Naive thymus-derived CD8-positive, alpha-beta T cell (primary cell): ENCODE results near the gene SCAANT1. TPM values are rescaled to one million over a fixed set of nuclear protein-coding genes. Genes with fewer than 3 reads are reported as not detected.

Source experiments
- ATAC-seq, 2 donors: fragments of 150-1000 bp; cut with Tn5 transposase in 1 of 2; sonication (Bioruptor Pico), chemical (Tn5 transposase) in 1 of 2; 1 replicate in 1 of 2; 2 replicates in 1 of 2; pipeline ENCODE4 v1.10.0; 2021; ENCODE audit warnings: mild to moderate bottlenecking in 2 of 2, moderate library complexity in 2 of 2
- POLR2A ChIA-PET: fragments of 350-600 bp; sonication (Branson Sonifier 250); formaldehyde crosslinking; loops from one replicate; lab custom pipeline; 2021; ENCODE audit warnings: antibody characterized with exemption; lab: Charles Lee
- DNase-seq, 10 donors: peaks; one replicate each; pipeline versions ENCODE4 v3.0.0 to v3.0.0-alpha.2; 2020 to 2022
- H3K27ac Mint-ChIP-seq, 10 donors: one replicate each; pipeline ENCODE4 v1.8.0; 2020 to 2022; ENCODE audit warnings: mild to moderate bottlenecking in 10 of 10, mixed read lengths in 10 of 10, moderate library complexity in 4 of 10, inconsistent platforms in 1 of 10
- H3K27me3 Mint-ChIP-seq, 5 donors: one replicate each; pipeline ENCODE4 v1.8.0; 2021 to 2022; ENCODE audit warnings: mixed read lengths in 5 of 5
- H3K36me3 Mint-ChIP-seq, 3 donors: one replicate each; pipeline ENCODE4 v1.8.0; 2020 to 2022; ENCODE audit warnings: mixed read lengths in 3 of 3, mild to moderate bottlenecking in 2 of 3, inconsistent platforms in 1 of 3
- H3K4me1 Mint-ChIP-seq, 4 donors: one replicate each; pipeline ENCODE4 v1.8.0; 2021 to 2022; ENCODE audit warnings: mixed read lengths in 4 of 4
- H3K4me3 Mint-ChIP-seq, 10 donors: one replicate each; pipeline ENCODE4 v1.8.0; 2020 to 2022; ENCODE audit warnings: mild to moderate bottlenecking in 10 of 10, mixed read lengths in 10 of 10, moderate library complexity in 6 of 10, inconsistent platforms in 1 of 10
- H3K9me3 Mint-ChIP-seq, 9 donors: one replicate each; pipeline ENCODE4 v1.8.0; 2020 to 2022; ENCODE audit warnings: mixed read lengths in 9 of 9, mild to moderate bottlenecking in 3 of 9, inconsistent platforms in 1 of 9, moderate library complexity in 1 of 9
- polyA plus RNA-seq, 3 donors: library from polyadenylated mRNA; unstranded; fragments of 300-500 nt; fragmentation: Illumina TruSeq; gene quantifications; one replicate each; pipeline ENCODE4 v1.2.3, GENCODE V29; 2021
- total RNA-seq, 8 experiments: library from RNA in 2 of 8; stranded (reverse) in 2 of 8; gene quantifications; one replicate each; pipeline ENCODE4 v1.2.3 and lab custom pipeline; 2021 to 2026

Gene SCAANT1
- total RNA-seq (1 to 10 TPM in 1 of 2 experiments, not detected in 1; 2.9 TPM), polyA plus RNA-seq (not detected), total RNA-seq (lab: John Stamatoyannopoulos, UW) (0 to 0.57 (median 0.03) reads per million in 6 experiments)

- Mint-ChIP-seq H3K4me3 (peak within 1 kb of the TSS; percentile 87 to 94 (median 92)), H3K4me1 (peaks cover 9 to 49% (median 34%) of the 10 kb centered on the region in 4 donors), H3K9me3 (no peaks in the 10 kb centered on the region)
These were observed at the start of gene SCAANT1 for GRCh38 chr3:63911873-63912767. TSS of gene SCAANT1 (minus strand) at chr3:63912383.

GRCh38 chr3:63961891-63962290 lies 49.7 kb upstream of the SCAANT1 start:
- H3K4me3 Mint-ChIP-seq: no peak overlapping the region
- H3K4me1 Mint-ChIP-seq: peaks cover 11 to 47% (median 34%) of the 10 kb centered on the region in 4 donors
- DNase-seq (peak in 5 of 10 donors; percentile 14 to 72 (median 68)), ATAC-seq (peak; percentile 95 to 98)
- no peaks in the 10 kb centered on the region for H3K27me3 Mint-ChIP-seq
- no peaks in the 10 kb centered on the region for H3K9me3 Mint-ChIP-seq
- POLR2A ChIA-PET: interaction anchor here (1.1 to 3.2 kb wide), 3 partner anchors 16 to 62 kb away, joined by 7 to 22 read pairs (median 7); no protein-coding TSS in a partner anchor
- H3K27ac Mint-ChIP-seq: peak overlapping the region in 6 of 10 donors; percentile 31 to 71 (median 50)
- peaks cover 0 to 1% (median 0%) of the 10 kb centered on the region in 3 donors for H3K36me3 Mint-ChIP-seq

More at GRCh38 chr3:63911873-63912767, at the start of gene SCAANT1:
- DNase-seq: peak; percentile 69 to 91 (median 82)
- POLR2A ChIA-PET: interaction anchor here (0.9 to 2.0 kb wide), 7 partner anchors 18 to 111 kb away, joined by 3 to 28 read pairs (median 4); partner anchors contain the start of genes ATXN7, PSMD6 and THOC7
- peak; percentile 68 to 74 for ATAC-seq
- peak within 1 kb of the TSS; percentile 79 to 98 (median 96) for H3K27ac Mint-ChIP-seq
- peaks cover 0 to 21% (median 7%) of the 10 kb centered on the region in 3 donors for H3K36me3 Mint-ChIP-seq
- no peaks in the 10 kb centered on the region for H3K27me3 Mint-ChIP-seq

- no peaks in the 10 kb centered on the region for H3K9me3 Mint-ChIP-seq
- peaks cover 0 to 8% (median 0%) of the 10 kb centered on the region in 3 donors for H3K36me3 Mint-ChIP-seq
- H3K4me1 Mint-ChIP-seq: peaks cover 10 to 37% (median 25%) of the 10 kb centered on the region in 4 donors
- H3K27ac Mint-ChIP-seq: peak overlapping the region; percentile 29 to 89 (median 66)
- peak overlapping the region in 6 of 10 donors; percentile 2 to 58 (median 12) for H3K4me3 Mint-ChIP-seq
- ATAC-seq (peak in 1 of 2 donors; percentile 23), DNase-seq (no peak)
- POLR2A ChIA-PET: interaction anchor here (0.7 to 1.0 kb wide), 2 partner anchors 33 to 45 kb away, joined by 3 to 4 read pairs; no protein-coding TSS in a partner anchor
- no peaks in the 10 kb centered on the region for H3K27me3 Mint-ChIP-seq
These were observed 48.0 kb upstream of the SCAANT1 start for GRCh38 chr3:63960048-63960711.

GRCh38 chr3:63959146-63959545 lies 47.0 kb upstream of the SCAANT1 start:
- DNase-seq (no peak), ATAC-seq (no peak)
- peaks cover 0 to 17% (median 0%) of the 10 kb centered on the region in 3 donors for H3K36me3 Mint-ChIP-seq
- POLR2A ChIA-PET: interaction anchor here (0.6 kb wide), 1 partner anchor 72 kb away, joined by 3 read pairs; no protein-coding TSS in a partner anchor
- no peaks in the 10 kb centered on the region for H3K9me3 Mint-ChIP-seq
- no peaks in the 10 kb centered on the region for H3K27me3 Mint-ChIP-seq
- no peak overlapping the region for H3K4me3 Mint-ChIP-seq
- H3K27ac Mint-ChIP-seq: peak overlapping the region in 8 of 10 donors; percentile 11 to 74 (median 42)
- peaks cover 13 to 38% (median 26%) of the 10 kb centered on the region in 4 donors for H3K4me1 Mint-ChIP-seq

- H3K4me3 Mint-ChIP-seq: no peak overlapping the region
- H3K4me1 Mint-ChIP-seq: peaks cover 20 to 38% (median 30%) of the 10 kb centered on the region in 4 donors
- ATAC-seq: no peak
- POLR2A ChIA-PET: no interaction called here
- no peak for DNase-seq
- peaks cover 0 to 31% (median 3%) of the 10 kb centered on the region in 3 donors for H3K36me3 Mint-ChIP-seq
- no peaks in the 10 kb centered on the region for H3K9me3 Mint-ChIP-seq
- peak overlapping the region in 2 of 10 donors; percentile 9 to 45 for H3K27ac Mint-ChIP-seq
- H3K27me3 Mint-ChIP-seq: no peaks in the 10 kb centered on the region
These were observed 43.8 kb upstream of the SCAANT1 start for GRCh38 chr3:63955830-63956545.

GRCh38 chr3:63955036-63955650 lies 43.0 kb upstream of the SCAANT1 start:
- POLR2A ChIA-PET: no interaction called here
- H3K27me3 Mint-ChIP-seq: no peaks in the 10 kb centered on the region
- H3K4me3 Mint-ChIP-seq: peak overlapping the region in 1 of 10 donors; percentile 16
- H3K36me3 Mint-ChIP-seq: peaks cover 0 to 31% (median 3%) of the 10 kb centered on the region in 3 donors
- H3K27ac Mint-ChIP-seq: peak overlapping the region in 6 of 10 donors; percentile 38 to 93 (median 52)
- no peaks in the 10 kb centered on the region for H3K9me3 Mint-ChIP-seq
- H3K4me1 Mint-ChIP-seq: peaks cover 16 to 40% (median 29%) of the 10 kb centered on the region in 4 donors
- DNase-seq: no peak
- ATAC-seq: no peak

- Mint-ChIP-seq H3K4me1 (peaks cover 11 to 42% (median 27%) of the 10 kb centered on the region in 4 donors), H3K9me3 (no peaks in the 10 kb centered on the region), H3K27ac (peak overlapping the region in 4 of 10 donors; percentile 22 to 58 (median 36)), H3K36me3 (peaks cover 0 to 31% (median 3%) of the 10 kb centered on the region in 3 donors), H3K27me3 (no peaks in the 10 kb centered on the region), H3K4me3 (no peak overlapping the region)
- POLR2A ChIA-PET: no interaction called here
- ATAC-seq: no peak
- DNase-seq: no peak
These were observed 42.0 kb upstream of the SCAANT1 start for GRCh38 chr3:63954182-63954581.

GRCh38 chr3:63952248-63952594 lies 40.0 kb upstream of the SCAANT1 start:
- Mint-ChIP-seq H3K9me3 (no peaks in the 10 kb centered on the region), H3K4me3 (peak overlapping the region in 1 of 10 donors; percentile 22), H3K27ac (peak overlapping the region in 4 of 10 donors; percentile 3 to 67 (median 49)), H3K4me1 (peaks cover 20 to 46% (median 38%) of the 10 kb centered on the region in 4 donors), H3K36me3 (peaks cover 0 to 32% (median 3%) of the 10 kb centered on the region in 3 donors), H3K27me3 (no peaks in the 10 kb centered on the region)
- ATAC-seq (no peak), DNase-seq (no peak)
- POLR2A ChIA-PET: no interaction called here

- Mint-ChIP-seq H3K4me1 (peaks cover 24 to 48% (median 42%) of the 10 kb centered on the region in 4 donors), H3K4me3 (peak overlapping the region in 6 of 10 donors; percentile 15 to 47 (median 34)), H3K27me3 (no peaks in the 10 kb centered on the region), H3K9me3 (no peaks in the 10 kb centered on the region), H3K27ac (peak overlapping the region in 8 of 10 donors; percentile 9 to 72 (median 43)), H3K36me3 (peaks cover 0 to 30% (median 3%) of the 10 kb centered on the region in 3 donors)
- DNase-seq (no peak), ATAC-seq (no peak)
- POLR2A ChIA-PET: interaction anchor here (0.7 kb wide), 1 partner anchor 17 kb away, joined by 3 read pairs; no protein-coding TSS in a partner anchor
These were observed 39.5 kb upstream of the SCAANT1 start for GRCh38 chr3:63951492-63952247.

- H3K9me3 Mint-ChIP-seq: no peaks in the 10 kb centered on the region
- ATAC-seq (no peak), DNase-seq (no peak)
- POLR2A ChIA-PET: no interaction called here
- H3K4me1 Mint-ChIP-seq: peaks cover 26 to 56% (median 51%) of the 10 kb centered on the region in 4 donors
- H3K36me3 Mint-ChIP-seq: peaks cover 0 to 28% (median 3%) of the 10 kb centered on the region in 3 donors
- no peak overlapping the region for H3K4me3 Mint-ChIP-seq
- H3K27ac Mint-ChIP-seq: peak overlapping the region in 6 of 10 donors; percentile 9 to 72 (median 66)
- H3K27me3 Mint-ChIP-seq: no peaks in the 10 kb centered on the region
These were observed 38.5 kb upstream of the SCAANT1 start for GRCh38 chr3:63950698-63951097.
